IPS-18a (cell line): ENCODE data around the gene DOLPP1.
"Not testable (repeated sequence)": the region's sequence is repeated elsewhere in the genome, so short reads cannot be mapped to it uniquely, and the experiment has no call there.

Experiments
- H3K27ac ChIP-seq: one replicate; pipeline ENCODE4 v1.5.1; 2013; ENCODE audit warnings: low read length
- H3K27me3 ChIP-seq: one replicate; pipeline ENCODE4 v1.6.1; 2013; ENCODE audit warnings: mild to moderate bottlenecking, low read length; ENCODE audit not compliant: control insufficient read depth, insufficient read depth
- H3K36me3 ChIP-seq: one replicate; pipeline ENCODE4 v1.6.1; 2013; ENCODE audit warnings: low read depth, low read length; ENCODE audit not compliant: control insufficient read depth
- H3K4me1 ChIP-seq: one replicate; pipeline ENCODE4 v1.6.1; 2013; ENCODE audit warnings: low read depth, low read length; ENCODE audit not compliant: control insufficient read depth
- H3K4me3 ChIP-seq: one replicate; pipeline ENCODE4 v1.5.1; 2013; ENCODE audit warnings: low read length
- H3K9ac ChIP-seq: one replicate; pipeline ENCODE4 v1.6.1; 2013; ENCODE audit warnings: mild to moderate bottlenecking, low read length, moderate library complexity
- H3K9me3 ChIP-seq: one replicate; pipeline ENCODE4 v1.6.1; 2013; ENCODE audit warnings: low read depth, low read length; ENCODE audit not compliant: control insufficient read depth

Gene DOLPP1

GRCh38 chr9:129108805-129109536 lies 28.1 kb downstream of the DOLPP1 start:
- Histone ChIP-seq H3K9ac (no peak overlapping the region), H3K27me3 (peaks cover 15% of the 10 kb centered on the region), H3K9me3 (no peaks in the 10 kb centered on the region), H3K4me1 (no peaks in the 10 kb centered on the region), H3K4me3 (no peak overlapping the region), H3K27ac (no peak overlapping the region), H3K36me3 (no peaks in the 10 kb centered on the region)

GRCh38 chr9:129109537-129109903 lies 28.6 kb downstream of the DOLPP1 start:
- Histone ChIP-seq H3K9me3 (no peaks in the 10 kb centered on the region), H3K4me1 (no peaks in the 10 kb centered on the region), H3K4me3 (no peak overlapping the region), H3K36me3 (no peaks in the 10 kb centered on the region), H3K9ac (no peak overlapping the region), H3K27me3 (peaks cover 15% of the 10 kb centered on the region), H3K27ac (no peak overlapping the region)

- Histone ChIP-seq H3K4me3 (peak overlapping the region; percentile 86), H3K9ac (peak overlapping the region; percentile 2), H3K9me3 (no peaks in the 10 kb centered on the region), H3K4me1 (no peaks in the 10 kb centered on the region), H3K27me3 (peaks cover 15% of the 10 kb centered on the region), H3K36me3 (no peaks in the 10 kb centered on the region), H3K27ac (no peak overlapping the region)
Observed at GRCh38 chr9:129109952-129110739, 29.2 kb downstream of the DOLPP1 start.

- peak within 1 kb of the TSS; percentile 86 for H3K4me3 ChIP-seq
- peaks cover 15% of the 10 kb centered on the region for H3K27me3 ChIP-seq
- peak within 1 kb of the TSS; percentile 83 for H3K27ac ChIP-seq
- H3K4me1 ChIP-seq, result no peaks in the 10 kb centered on the region
- H3K9me3 ChIP-seq, result no peaks in the 10 kb centered on the region
- H3K36me3 ChIP-seq, result no peaks in the 10 kb centered on the region
- peak within 1 kb of the TSS; percentile 91 for H3K9ac ChIP-seq
Observed at GRCh38 chr9:129110740-129111527, 30.0 kb downstream of the DOLPP1 start, which contains the start of the genes CRAT and PTPA. TSS of gene CRAT (minus strand) at chr9:129110793. CDS start at chr9:129110509, 284 bp downstream. TSS of gene PTPA (plus strand) at chr9:129111415. CDS start at chr9:129111601, 186 bp downstream.

- H3K9me3 ChIP-seq, result no peaks in the 10 kb centered on the region
- peak overlapping the region; percentile 91 for H3K9ac ChIP-seq
- H3K27me3 ChIP-seq, result peaks cover 15% of the 10 kb centered on the region
- no peaks in the 10 kb centered on the region for H3K4me1 ChIP-seq
- no peaks in the 10 kb centered on the region for H3K36me3 ChIP-seq
- H3K4me3 ChIP-seq, result peak overlapping the region; percentile 86
- peak overlapping the region; percentile 83 for H3K27ac ChIP-seq
Observed at GRCh38 chr9:129111528-129112151, 30.7 kb downstream of the DOLPP1 start.

GRCh38 chr9:129112526-129112925 lies 31.6 kb downstream of the DOLPP1 start:
- Histone ChIP-seq H3K27me3 (peaks cover 15% of the 10 kb centered on the region), H3K9ac (peak overlapping the region; percentile 91), H3K4me3 (peak overlapping the region; percentile 86)
- not testable (repeated sequence) for H3K4me1 ChIP-seq, H3K36me3 ChIP-seq, H3K9me3 ChIP-seq, H3K27ac ChIP-seq

GRCh38 chr9:129113645-129114304 lies 32.9 kb downstream of the DOLPP1 start:
- Histone ChIP-seq H3K9me3 (no peaks in the 10 kb centered on the region), H3K27me3 (peaks cover 15% of the 10 kb centered on the region), H3K4me1 (no peaks in the 10 kb centered on the region), H3K4me3 (no peak overlapping the region), H3K9ac (no peak overlapping the region), H3K36me3 (no peaks in the 10 kb centered on the region), H3K27ac (no peak overlapping the region)

GRCh38 chr9:129118799-129119198 lies 37.9 kb downstream of the DOLPP1 start:
- H3K27ac ChIP-seq, result no peak overlapping the region
- peaks cover 22% of the 10 kb centered on the region for H3K36me3 ChIP-seq
- H3K9ac ChIP-seq, result no peak overlapping the region
- H3K4me1 ChIP-seq, result no peaks in the 10 kb centered on the region
- H3K4me3 ChIP-seq, result no peak overlapping the region
- H3K9me3 ChIP-seq, result no peaks in the 10 kb centered on the region
- no peaks in the 10 kb centered on the region for H3K27me3 ChIP-seq

- Histone ChIP-seq H3K4me3 (no peak overlapping the region), H3K27me3 (no peaks in the 10 kb centered on the region), H3K36me3 (peaks cover 26% of the 10 kb centered on the region), H3K9me3 (no peaks in the 10 kb centered on the region), H3K4me1 (peaks cover 4% of the 10 kb centered on the region), H3K9ac (no peak overlapping the region), H3K27ac (no peak overlapping the region)
Observed at GRCh38 chr9:129121483-129121882, 40.6 kb downstream of the DOLPP1 start.

GRCh38 chr9:129122133-129122532 lies 41.2 kb downstream of the DOLPP1 start:
- Histone ChIP-seq H3K27me3 (no peaks in the 10 kb centered on the region), H3K36me3 (peaks cover 26% of the 10 kb centered on the region), H3K27ac (no peak overlapping the region), H3K9me3 (no peaks in the 10 kb centered on the region), H3K9ac (no peak overlapping the region), H3K4me1 (peaks cover 8% of the 10 kb centered on the region), H3K4me3 (no peak overlapping the region)
